ENCODE measurements around the gene GNB1L.

DNA sequence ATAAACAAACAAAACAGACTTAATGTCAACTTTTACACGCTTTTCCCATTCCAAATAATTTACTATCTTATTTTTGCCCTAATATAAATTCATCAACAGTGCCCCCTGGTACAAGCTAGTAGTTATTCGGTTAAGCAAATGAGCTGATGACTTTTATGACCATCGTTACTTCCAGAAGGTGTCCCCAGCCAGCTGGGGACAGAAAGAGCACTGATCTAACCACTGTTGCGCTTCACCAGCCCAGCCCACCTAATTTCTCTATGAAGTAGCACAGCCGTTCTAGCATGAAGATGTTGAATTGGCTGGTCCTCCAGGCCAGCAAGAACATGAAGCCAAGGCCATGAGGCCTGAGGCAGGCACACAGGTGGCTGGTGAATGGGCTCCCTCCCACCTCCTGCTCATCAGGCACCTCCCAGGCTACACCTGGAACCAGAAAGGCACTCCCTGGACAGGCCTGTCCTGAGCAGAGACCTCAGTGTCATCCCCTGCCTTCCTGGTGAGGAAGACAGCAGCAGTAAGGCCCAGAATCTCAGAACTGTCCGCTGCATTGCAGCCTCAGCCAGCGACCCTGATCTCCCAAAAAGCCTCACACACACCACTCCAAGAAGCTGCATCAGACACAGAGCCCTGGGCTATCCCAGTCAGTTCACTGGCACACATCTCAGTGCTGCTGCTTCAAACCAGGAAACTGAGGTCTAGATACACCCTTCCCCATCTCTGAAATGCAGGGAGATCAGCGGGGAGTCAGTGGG is 12.9 kb downstream of the GNB1L start:
- no peak for TF ChIP-seq CTCF (IDR thresholded peaks at IDR 0.05)
- no peak for TF ChIP-seq EZH2 (IDR thresholded peaks at IDR 0.05)

Data from neural progenitor cell (in vitro differentiated cells).